ENCODE data around the gene SEMA4A. TPM values are rescaled to one million over a fixed set of nuclear protein-coding genes. Genes with fewer than 3 reads are reported as not detected.
"Not testable (repeated sequence)": the region's sequence is repeated elsewhere in the genome, so short reads cannot be mapped to it uniquely, and the experiment has no call there.

SEMA4A gene
- 1.7 TPM for polyA plus RNA-seq (2013, experiment 1 of 2; ENCODE audit: insufficient read length)
- polyA plus RNA-seq (2013, experiment 2 of 2; ENCODE audit: insufficient read length), result 2.0 TPM

- DNase-seq, result no peak
Observed at GRCh38 chr1:156153362-156153761, at the start of gene SEMA4A. TSS of gene SEMA4A (plus strand) at chr1:156153585. CDS start at chr1:156154579, 994 bp downstream.

DNA sequence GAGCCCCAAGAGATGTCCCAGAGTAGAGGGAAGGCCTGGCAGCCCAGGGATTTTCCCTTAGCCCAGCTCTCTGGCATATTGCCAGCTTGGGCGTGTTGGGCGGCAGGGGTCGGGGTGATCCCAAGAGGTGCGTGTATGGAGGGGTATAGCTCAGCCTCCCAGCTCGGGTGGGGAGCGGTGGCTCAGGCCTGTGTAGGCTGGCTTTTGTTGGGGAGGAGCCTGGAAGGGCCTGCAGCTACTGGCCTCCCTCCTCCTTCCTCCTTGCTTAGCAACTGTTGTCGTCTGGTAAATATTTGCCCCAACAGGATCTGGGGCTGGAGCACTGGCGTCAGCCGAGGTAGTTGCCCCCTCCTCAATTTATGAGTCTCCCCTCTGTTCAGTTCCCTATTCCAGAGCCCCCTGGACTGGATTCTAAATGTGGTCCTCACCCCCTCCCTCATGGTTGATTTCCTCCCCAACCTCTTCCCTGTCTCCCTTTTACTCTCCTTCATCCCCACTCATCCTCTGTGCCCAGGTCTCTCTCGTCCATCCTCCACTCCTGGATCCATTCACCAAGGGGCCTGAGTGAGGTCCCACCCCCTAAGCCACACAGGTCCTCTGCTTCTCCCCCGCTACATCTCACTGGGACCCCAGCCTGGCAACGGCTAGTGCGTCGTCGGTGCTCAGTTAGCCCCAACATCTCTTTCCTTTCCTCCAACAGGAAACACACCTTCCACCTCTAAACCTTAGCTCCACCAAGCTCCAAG lies 49.1 kb upstream of the SEMA4A start:
- DNase-seq, result peak; percentile 77

DNA sequence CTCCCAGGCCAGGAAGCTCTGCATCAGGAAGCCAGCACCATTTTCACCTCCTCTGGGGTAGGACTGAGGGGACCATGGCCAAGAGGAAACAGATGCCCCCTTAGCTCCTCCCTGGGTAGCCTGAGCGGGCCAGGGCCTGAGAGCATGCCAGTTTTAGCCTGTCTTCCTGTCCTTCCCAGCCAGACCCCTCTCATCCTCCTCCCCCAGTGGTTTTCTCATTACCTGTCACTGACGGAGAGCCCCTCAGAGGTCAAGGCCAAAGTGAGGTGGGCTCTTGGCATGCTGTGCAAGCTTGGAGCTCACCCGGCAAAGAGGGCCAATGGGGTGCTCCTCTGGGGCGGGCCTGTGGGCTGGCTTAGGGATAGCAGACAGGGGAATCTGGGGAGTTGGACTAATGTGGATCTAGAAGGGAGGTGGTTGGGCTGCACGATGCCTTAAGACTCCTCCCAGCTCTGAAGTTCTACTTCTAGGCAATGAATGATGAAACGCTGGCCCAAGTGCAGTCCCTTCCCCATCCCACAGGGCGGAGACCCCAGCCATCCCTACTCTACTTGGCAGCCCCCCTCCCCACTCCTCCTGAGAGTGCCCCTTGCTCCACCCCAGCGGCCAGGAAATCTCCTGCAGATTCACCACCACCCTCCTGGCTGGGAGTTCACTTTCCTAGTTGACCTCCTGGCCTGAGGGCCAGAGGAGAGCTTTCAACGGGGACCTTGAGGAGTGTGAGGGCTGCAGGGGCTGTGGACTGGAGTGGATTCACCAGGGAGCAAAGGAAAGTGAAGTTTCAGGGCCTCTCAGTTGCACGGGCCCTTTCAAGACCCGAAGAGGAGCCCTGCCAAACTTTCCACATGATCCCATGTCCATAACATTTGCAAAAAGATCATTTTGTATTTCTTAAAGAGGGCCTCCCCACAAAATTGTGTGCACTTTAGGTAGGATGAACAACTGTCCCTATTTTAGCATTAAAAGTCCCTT lies 48.2 kb upstream of the SEMA4A start:
- peak; percentile 74 for DNase-seq

GRCh38 chr1:156106624-156107488 lies 46.5 kb upstream of the SEMA4A start:
- peak; percentile 61 for DNase-seq

- no peak for DNase-seq
Observed at GRCh38 chr1:156108057-156108456, 45.3 kb upstream of the SEMA4A start.

DNA sequence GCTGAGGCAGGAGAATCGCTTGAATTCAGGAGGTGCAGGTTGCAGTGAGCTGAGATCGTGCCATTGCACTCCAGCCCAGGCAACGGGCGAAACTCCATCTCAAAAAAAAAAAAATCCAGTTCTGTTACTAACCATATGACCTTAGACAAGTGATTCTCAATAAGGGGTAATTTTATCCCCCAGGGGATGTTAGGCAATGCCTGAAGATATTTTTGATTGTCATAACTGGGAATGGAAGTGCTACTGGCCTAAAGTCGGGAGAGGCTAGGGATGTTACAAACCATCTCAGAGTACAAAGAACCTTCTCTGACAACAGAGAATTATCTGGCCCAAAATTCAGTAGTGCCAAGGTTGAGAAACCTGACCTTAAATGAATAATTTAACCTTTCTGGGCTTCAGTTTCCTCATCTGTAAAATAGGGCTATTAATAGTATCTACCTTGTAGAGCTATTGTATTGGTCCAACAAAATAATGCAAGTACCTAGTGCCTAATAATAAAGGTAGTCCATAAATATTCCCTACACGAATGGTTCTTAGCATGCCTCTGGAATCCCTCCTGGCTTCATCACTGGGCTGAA lies 44.6 kb upstream of the SEMA4A start:
- DNase-seq, result no peak

DNA sequence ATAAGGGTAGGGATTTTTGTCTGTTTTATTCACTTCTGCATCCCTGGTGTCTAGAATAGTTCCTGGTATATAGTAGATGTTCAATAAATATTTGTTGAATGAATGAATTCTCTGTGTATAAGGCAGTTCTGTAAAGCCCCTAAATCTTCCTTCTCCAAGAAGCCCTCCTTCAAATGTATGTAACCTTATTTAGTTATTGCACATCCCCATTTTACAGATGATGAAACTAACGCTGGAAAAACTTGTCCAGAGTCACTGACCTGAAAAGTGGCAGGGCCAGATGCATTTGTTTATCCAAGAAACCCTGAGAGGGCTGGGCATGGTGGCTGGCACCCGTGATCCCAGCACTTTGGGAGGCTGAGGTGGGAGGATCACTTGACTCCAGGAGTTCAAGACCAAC lies 43.1 kb upstream of the SEMA4A start:
- DNase-seq, result no peak

GRCh38 chr1:156111355-156111962 lies 41.9 kb upstream of the SEMA4A start:
- DNase-seq, result no peak

DNA sequence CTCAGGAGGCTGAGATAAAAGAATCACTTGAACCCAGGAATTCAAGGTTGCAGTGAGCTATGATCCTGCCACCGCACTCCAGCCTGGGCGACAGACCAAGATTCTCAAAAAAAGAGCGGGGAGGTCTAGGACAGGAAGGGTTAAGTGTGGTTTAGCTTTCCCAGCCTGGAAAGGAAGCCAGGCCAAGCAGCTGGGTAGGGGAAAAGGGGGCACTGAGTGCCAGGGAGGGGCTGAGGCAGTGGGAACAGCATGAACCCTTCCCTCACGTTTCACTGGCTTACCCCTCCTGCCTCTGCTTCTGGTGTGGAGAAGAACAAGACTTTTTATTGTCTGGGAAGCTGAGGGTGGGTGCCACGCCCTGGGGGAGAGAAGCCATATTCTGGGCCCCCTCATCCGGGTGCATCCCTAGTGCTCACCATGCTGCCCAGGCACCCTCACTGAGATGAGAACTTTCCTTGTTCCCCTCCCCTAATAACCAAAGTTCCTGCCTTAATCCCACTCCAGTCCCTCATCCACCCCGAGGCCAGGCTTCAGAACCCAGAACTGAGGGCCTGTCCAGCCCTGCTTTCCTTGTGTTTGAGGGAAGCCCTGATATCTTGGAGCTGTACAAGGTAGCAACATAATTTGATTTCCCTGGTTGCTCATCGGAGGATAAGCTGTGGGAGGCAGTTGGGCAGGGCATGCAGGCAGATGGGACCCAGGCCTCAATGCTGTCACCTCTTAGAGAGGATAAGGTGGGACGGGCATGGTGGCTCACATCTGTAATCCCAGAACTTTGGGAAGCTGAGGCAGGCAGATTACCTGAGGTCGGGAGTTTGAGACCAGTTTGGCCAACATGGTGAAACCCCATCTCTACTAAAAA lies 40.9 kb upstream of the SEMA4A start:
- no peak for DNase-seq

- DNase-seq, result peak; percentile 73
Observed at GRCh38 chr1:156113282-156113950, 40.0 kb upstream of the SEMA4A start.

GRCh38 chr1:156114101-156114918 lies 39.1 kb upstream of the SEMA4A start, which contains the start of gene LMNA:
TSS of gene LMNA (plus strand) at chr1:156114711. CDS start at chr1:156114919, 208 bp downstream.
- DNase-seq, result peak; percentile 97

GRCh38 chr1:156114919-156115513 lies 38.4 kb upstream of the SEMA4A start:
- DNase-seq, result no peak

- peak; percentile 45 for DNase-seq
Observed at GRCh38 chr1:156115514-156116374, 37.6 kb upstream of the SEMA4A start.

- DNase-seq, result not testable (repeated sequence)
Observed at GRCh38 chr1:156116731-156117130, 36.7 kb upstream of the SEMA4A start.

DNA sequence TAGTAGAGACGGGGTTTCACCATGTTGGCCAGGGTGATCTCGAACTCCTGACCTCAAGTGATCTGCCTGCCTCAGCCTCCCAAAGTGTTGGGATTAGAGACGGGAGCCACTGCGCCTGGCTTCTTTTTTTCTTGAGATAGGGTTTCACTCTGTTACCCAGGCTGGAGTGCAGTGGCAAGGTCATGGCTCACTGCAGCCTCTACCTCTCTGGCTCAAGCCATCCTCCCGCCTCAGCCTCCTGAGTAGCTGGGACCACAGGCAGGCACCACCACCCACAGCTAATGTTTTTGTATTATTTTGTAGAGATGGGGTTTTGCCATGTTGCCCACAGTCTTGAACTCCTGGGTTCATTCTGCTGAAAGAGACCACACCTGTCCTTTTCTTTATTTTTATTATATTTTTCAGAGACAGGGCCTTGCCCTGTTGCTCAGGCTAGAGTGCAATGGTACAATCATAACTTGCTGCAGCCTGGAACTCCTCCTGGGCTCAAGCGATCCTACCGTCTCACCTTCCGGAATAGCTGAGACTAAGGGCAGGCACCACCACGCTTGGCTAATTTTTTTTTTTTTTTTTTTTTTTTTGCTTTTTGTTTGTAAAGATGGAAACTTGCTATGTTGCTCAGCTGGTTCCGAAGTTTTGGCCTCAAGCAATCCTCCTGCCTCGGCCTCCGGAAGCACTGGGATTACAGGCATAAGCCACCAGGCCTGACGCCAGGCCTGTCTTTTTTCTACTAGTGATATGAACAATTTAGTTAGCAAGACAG lies 35.8 kb upstream of the SEMA4A start:
- DNase-seq, result no peak

DNA sequence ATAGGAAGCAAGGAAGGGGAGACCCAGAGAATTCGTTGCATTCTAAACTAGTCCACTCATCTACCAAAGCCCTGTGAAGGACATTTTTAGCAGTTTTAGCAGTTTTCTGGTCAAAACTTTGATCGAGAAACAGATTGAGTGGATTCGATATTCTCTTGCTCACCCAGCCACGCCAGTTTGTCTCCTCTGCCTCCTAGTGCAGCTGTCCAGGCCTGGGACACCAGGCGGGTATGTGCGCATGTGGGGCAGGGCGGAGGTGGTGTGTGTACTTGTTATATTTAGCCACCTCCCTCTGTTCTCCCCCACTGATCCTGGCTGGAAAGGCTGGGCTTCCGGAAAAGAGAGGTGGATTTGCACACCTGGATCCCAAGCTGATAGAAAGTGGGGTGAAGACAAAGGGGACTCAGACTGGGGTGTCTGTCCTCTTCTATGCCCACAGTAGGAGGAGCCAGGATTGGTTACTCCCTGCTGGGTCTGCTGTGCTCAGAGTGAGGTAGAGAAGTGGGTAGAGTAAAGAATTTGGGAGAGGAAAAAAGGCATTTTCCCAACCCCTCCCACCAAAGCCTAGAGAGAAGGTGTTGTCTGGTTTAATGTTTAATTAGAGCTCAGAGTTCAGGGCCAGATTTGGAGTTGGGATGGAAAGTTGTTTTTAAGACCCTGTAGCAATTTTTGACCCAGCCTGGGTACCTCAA lies 35.1 kb upstream of the SEMA4A start:
- DNase-seq, result no peak
